Common myeloid progenitor, CD34-positive (primary cell): ENCODE results near the gene CSRP1.
A peak's percentile ranks its signal among the peaks of the same experiment; 100 is the strongest.

Source experiments
- CTCF ChIA-PET: fragments of 350-600 bp; sonication (Branson Sonifier 250); formaldehyde crosslinking; loops from one replicate; lab custom pipeline; 2021; ENCODE audit warnings: antibody characterized with exemption; lab: Charles Lee
- POLR2A ChIA-PET: fragments of 350-600 bp; sonication (Branson Sonifier 250); formaldehyde crosslinking; loops from one replicate; lab custom pipeline; 2021; ENCODE audit warnings: antibody characterized with exemption; lab: Charles Lee
- DNase-seq, 3 donors: peaks; one replicate each; pipeline versions ENCODE4 v3.0.0 to v3.0.0-alpha.2; 2013
- H3K27ac ChIP-seq, 2 experiments: 1 replicate in 1 of 2; 2 replicates in 1 of 2; pipeline ENCODE4 v1.7.0; 2013; ENCODE audit warnings: inconsistent platforms in 2 of 2, low read length in 2 of 2, mild to moderate bottlenecking in 2 of 2, low read depth in 1 of 2, moderate library complexity in 1 of 2; ENCODE audit not compliant: severe bottlenecking in 2 of 2, insufficient read depth in 1 of 2, poor library complexity in 1 of 2
- H3K27me3 ChIP-seq, 5 experiments: replicated peaks in 2 of 5; 1 replicate in 3 of 5; 2 replicates in 2 of 5; pipeline versions ENCODE4 v1.6.1 to v1.7.0; 2013; ENCODE audit warnings: low read length in 4 of 5, mild to moderate bottlenecking in 2 of 5, moderate library complexity in 2 of 5, inconsistent platforms in 1 of 5; ENCODE audit not compliant: insufficient read depth in 5 of 5, control insufficient read depth in 4 of 5
- H3K36me3 ChIP-seq, 4 experiments: 1 replicate in 2 of 4; 2 replicates in 2 of 4; pipeline versions ENCODE4 v1.6.1 to v1.7.0; 2013; ENCODE audit warnings: low read length in 3 of 4, control low read depth in 1 of 4, mild to moderate bottlenecking in 1 of 4; ENCODE audit not compliant: control insufficient read depth in 4 of 4, insufficient read depth in 4 of 4
- H3K4me1 ChIP-seq, 4 experiments: 1 replicate in 3 of 4; 2 replicates in 1 of 4; pipeline versions ENCODE4 v1.6.1 to v1.7.1; 2013; ENCODE audit warnings: low read length in 3 of 4, mild to moderate bottlenecking in 3 of 4, control low read depth in 1 of 4, inconsistent platforms in 1 of 4, moderate library complexity in 1 of 4; ENCODE audit not compliant: control insufficient read depth in 4 of 4, insufficient read depth in 4 of 4; ENCODE audit errors: control extremely low read depth in 1 of 4
- H3K4me3 ChIP-seq, 7 experiments: 1 replicate in 4 of 7; 2 replicates in 3 of 7; pipeline versions ENCODE4 v1.5.1 to v1.7.0; 2013; ENCODE audit warnings: mild to moderate bottlenecking in 7 of 7, low read length in 6 of 7, moderate library complexity in 6 of 7, inconsistent platforms in 2 of 7, low read depth in 2 of 7, control low read depth in 1 of 7; ENCODE audit not compliant: insufficient read depth in 4 of 7, control insufficient read depth in 1 of 7; ENCODE audit errors: extremely low read depth in 1 of 7
- H3K9me3 ChIP-seq, 5 experiments: 1 replicate in 4 of 5; 2 replicates in 1 of 5; pipeline versions ENCODE4 v1.6.1 to v1.7.1; 2013; ENCODE audit warnings: low read length in 4 of 5, mild to moderate bottlenecking in 2 of 5, inconsistent platforms in 1 of 5, low read depth in 1 of 5, moderate library complexity in 1 of 5; ENCODE audit not compliant: control insufficient read depth in 4 of 5, insufficient read depth in 2 of 5; ENCODE audit errors: control extremely low read depth in 1 of 5
- WGBS: methylation state at CpG from one replicate; pipeline ENCODE4 v1.1.5; 2013; ENCODE audit not compliant: insufficient coverage; 5-methylcytosine and 5-hydroxymethylcytosine counted together

The CSRP1 gene

GRCh38 chr1:201513498-201514243 lies 6.7 kb upstream of the CSRP1 start:
- peaks cover 0 to 4% (median 1%) of the 10 kb centered on the region in 4 experiments for H3K36me3 ChIP-seq
- DNase-seq = no peak
- ChIA-PET CTCF (interaction anchor here (0.6 to 32.1 kb wide), 21 partner anchors 10 to 607 kb away, joined by 3 to 1059 read pairs (median 4); no protein-coding TSS in a partner anchor), POLR2A (interaction anchor here (0.6 to 2.0 kb wide), 3 partner anchors 32 to 281 kb away, joined by 3 to 8 read pairs (median 3); no protein-coding TSS in a partner anchor)
- no peaks in the 10 kb centered on the region for H3K27me3 ChIP-seq
- H3K9me3 ChIP-seq = no peaks in the 10 kb centered on the region
- no peak overlapping the region for H3K27ac ChIP-seq
- 96% methylated on average over 4 of the region's 6 CpGs for WGBS
- H3K4me1 ChIP-seq = peaks cover 0 to 19% (median 14%) of the 10 kb centered on the region in 4 experiments
- H3K4me3 ChIP-seq = no peak overlapping the region

DNA sequence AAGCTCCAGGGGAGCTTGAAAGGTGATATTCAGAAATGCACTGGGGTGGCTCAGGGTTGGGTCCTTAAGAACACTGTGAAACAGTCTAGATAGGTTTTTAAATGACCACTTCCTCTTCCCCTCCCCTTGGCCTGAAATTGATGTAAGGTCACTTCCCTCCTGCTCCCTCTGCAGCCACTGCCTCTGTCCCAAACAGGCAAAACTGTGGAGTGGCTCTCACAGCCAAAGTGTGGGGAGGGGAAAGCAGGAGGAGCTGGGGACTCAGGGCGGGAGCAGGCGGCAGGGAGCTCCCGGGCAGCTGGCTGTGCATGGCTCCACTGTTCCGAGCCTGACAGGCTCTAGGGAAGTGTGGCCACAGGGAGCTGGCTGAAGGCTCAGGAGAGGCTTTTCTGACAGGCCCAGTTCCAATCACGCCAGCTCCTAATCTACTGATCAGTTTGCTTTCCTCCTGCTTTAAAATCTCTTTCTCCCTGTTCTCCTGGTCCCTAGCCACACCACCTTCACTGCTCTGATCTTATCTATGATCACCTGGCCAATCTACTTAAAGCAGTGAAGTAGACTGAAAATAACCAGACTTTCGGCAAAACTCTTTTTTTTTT lies 5.1 kb upstream of the CSRP1 start:
- H3K4me1 ChIP-seq = peaks cover 0 to 30% (median 22%) of the 10 kb centered on the region in 4 experiments
- POLR2A ChIA-PET = interaction anchor here (0.6 to 2.0 kb wide), 3 partner anchors 30 to 645 kb away, joined by 3 to 8 read pairs (median 3); no protein-coding TSS in a partner anchor
- 61% methylated on average over 6 of the region's 6 CpGs for WGBS
- CTCF ChIA-PET = interaction anchor here (0.9 to 32.1 kb wide), 19 partner anchors 12 to 473 kb away, joined by 3 to 1059 read pairs (median 5); no protein-coding TSS in a partner anchor
- H3K36me3 ChIP-seq = peaks cover 0 to 4% (median 0%) of the 10 kb centered on the region in 4 experiments
- H3K4me3 ChIP-seq = no peak overlapping the region
- no peaks in the 10 kb centered on the region for H3K9me3 ChIP-seq
- no peak overlapping the region for H3K27ac ChIP-seq
- DNase-seq = peak in 2 of 3 donors; percentile 19 to 23
- H3K27me3 ChIP-seq = no peaks in the 10 kb centered on the region

DNA sequence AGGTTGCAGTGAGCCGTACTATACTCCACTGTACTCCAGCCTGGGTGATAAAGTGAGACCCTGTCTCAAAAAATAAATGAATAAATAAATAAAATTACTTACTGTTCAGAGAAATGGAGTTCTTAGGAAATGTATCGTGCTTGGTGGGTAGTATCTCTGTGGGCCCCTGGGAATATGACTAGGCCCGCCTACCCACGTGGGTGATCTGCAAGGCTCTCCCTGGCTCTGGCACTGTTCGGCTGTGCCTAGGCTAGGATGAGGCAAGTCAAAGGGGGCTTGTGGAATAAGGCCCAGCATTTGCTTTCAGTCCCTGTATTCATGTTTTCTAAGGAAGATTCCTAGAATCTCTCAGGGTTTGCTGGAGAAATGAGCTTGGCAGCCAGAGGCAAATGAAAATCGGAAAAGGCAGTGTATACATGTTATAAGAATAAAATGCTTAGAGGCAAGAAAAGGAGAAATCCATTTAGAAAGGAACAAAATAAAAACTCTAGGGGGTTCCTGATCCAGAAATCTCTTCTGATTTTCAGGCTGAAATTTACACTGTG lies 4.5 kb upstream of the CSRP1 start:
- Histone ChIP-seq H3K27ac (no peak overlapping the region), H3K4me1 (peaks cover 0 to 33% (median 27%) of the 10 kb centered on the region in 4 experiments), H3K36me3 (peaks cover 0 to 4% (median 0%) of the 10 kb centered on the region in 4 experiments), H3K9me3 (no peaks in the 10 kb centered on the region), H3K4me3 (no peak overlapping the region), H3K27me3 (no peaks in the 10 kb centered on the region)
- CTCF ChIA-PET = interaction anchor here (1.3 to 32.1 kb wide), 9 partner anchors 12 to 192 kb away, joined by 3 to 1059 read pairs (median 30); no protein-coding TSS in a partner anchor
- DNase-seq = no peak
- POLR2A ChIA-PET = interaction anchor here (2.0 kb wide), 1 partner anchor 30 kb away, joined by 8 read pairs; no protein-coding TSS in a partner anchor
- WGBS = 69% methylated on average over 3 of the region's 6 CpGs

GRCh38 chr1:201510734-201511133 lies 3.8 kb upstream of the CSRP1 start:
- no peak overlapping the region for H3K27ac ChIP-seq
- peaks cover 1 to 40% (median 34%) of the 10 kb centered on the region in 4 experiments for H3K4me1 ChIP-seq
- no peak overlapping the region for H3K4me3 ChIP-seq
- DNase-seq = no peak
- no peaks in the 10 kb centered on the region for H3K27me3 ChIP-seq
- POLR2A ChIA-PET = no interaction called here
- H3K9me3 ChIP-seq = no peaks in the 10 kb centered on the region
- peaks cover 0 to 4% (median 0%) of the 10 kb centered on the region in 4 experiments for H3K36me3 ChIP-seq
- no CpG with 5 or more reads among the region's 1 CpG for WGBS
- CTCF ChIA-PET = interaction anchor here (5.3 to 32.1 kb wide), 3 partner anchors 13 to 63 kb away, joined by 52 to 1059 read pairs (median 126); no protein-coding TSS in a partner anchor

DNA sequence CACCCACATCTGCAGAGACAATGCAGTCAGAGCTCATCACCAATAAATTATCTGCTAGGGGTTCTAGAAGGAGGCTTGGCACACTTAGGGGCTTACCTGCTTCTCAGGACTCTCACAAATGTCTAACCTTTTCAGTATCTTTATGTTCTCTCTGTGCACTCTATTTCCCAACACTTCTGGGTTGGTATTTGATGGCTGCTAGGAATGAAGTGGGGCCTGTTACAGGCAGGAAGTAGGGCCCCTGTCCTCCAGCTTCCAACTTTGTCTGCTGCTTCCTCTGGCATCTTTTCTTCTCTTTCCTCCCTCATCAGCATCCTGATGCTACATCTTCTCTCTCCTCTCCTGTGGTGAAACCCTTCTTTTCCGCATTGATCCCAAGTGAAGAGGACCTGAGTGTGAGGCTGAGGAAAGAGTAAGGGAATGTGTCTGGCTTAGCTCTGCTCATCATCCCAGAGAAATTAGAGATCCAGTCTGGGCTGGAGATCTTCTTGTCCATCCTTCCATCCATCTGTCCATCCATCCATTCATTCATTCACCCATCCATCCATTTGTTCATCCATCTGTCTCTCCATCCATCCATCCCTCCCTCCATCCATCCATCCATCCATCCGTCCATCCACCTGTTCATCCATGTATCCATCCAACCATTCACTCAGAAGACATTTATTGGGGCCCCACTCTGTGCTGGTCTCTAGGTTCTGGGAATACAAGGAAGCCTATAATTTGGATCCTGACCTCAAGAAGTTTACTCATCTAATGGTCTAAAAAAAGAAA lies 2.9 kb upstream of the CSRP1 start:
- WGBS = 100% methylated on average over 1 of the region's 2 CpGs
- POLR2A ChIA-PET = interaction anchor here (0.8 kb wide), 1 partner anchor 28 kb away, joined by 3 read pairs; no protein-coding TSS in a partner anchor
- H3K4me3 ChIP-seq = no peak overlapping the region
- H3K27ac ChIP-seq = no peak overlapping the region
- CTCF ChIA-PET = interaction anchor here (5.3 to 32.1 kb wide), 3 partner anchors 14 to 62 kb away, joined by 52 to 1059 read pairs (median 126); no protein-coding TSS in a partner anchor
- H3K9me3 ChIP-seq = no peaks in the 10 kb centered on the region
- no peak for DNase-seq
- peaks cover 1 to 49% (median 44%) of the 10 kb centered on the region in 4 experiments for H3K4me1 ChIP-seq
- peaks cover 0 to 4% (median 0%) of the 10 kb centered on the region in 4 experiments for H3K36me3 ChIP-seq
- no peaks in the 10 kb centered on the region for H3K27me3 ChIP-seq

DNA sequence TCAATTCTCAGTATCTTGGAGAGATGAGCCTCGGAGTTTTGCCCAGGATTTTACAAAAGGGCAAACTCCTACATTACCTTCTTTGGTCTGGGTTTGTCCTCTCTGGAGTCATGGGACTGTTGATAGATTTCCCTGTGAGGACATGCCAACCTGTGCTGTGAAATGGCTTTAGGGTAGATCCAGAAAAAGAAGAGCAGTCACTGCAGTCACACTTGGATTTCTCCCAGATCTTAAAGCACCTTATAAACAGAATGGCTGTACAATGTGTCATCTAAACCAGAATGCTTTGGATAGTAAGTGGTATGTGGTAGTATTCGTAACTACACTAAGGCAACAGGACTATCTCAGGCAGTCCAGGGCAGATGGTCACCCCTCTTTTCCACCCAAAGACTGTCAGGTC lies 1.9 kb upstream of the CSRP1 start:
- Histone ChIP-seq H3K9me3 (no peaks in the 10 kb centered on the region), H3K4me3 (no peak overlapping the region), H3K36me3 (no peaks in the 10 kb centered on the region), H3K4me1 (peaks cover 1 to 52% (median 45%) of the 10 kb centered on the region in 4 experiments), H3K27me3 (no peaks in the 10 kb centered on the region), H3K27ac (no peak overlapping the region)
- POLR2A ChIA-PET = no interaction called here
- DNase-seq = no peak
- WGBS = 100% methylated on average over 1 of the region's 2 CpGs
- CTCF ChIA-PET = interaction anchor here (10.3 to 32.1 kb wide), 2 partner anchors 17 to 61 kb away, joined by 126 to 1059 read pairs; no protein-coding TSS in a partner anchor
